Liver (tissue), 9 donors: ENCODE measurements around the gene MAT2A. TPM values are rescaled to one million over a fixed set of nuclear protein-coding genes. Genes with fewer than 3 reads are reported as not detected.
A peak's percentile ranks its signal among the peaks of the same experiment; 100 is the strongest.

Source experiments
- DNase-seq: peaks from one replicate; pipeline ENCODE4 v3.0.0-alpha.2; 2017; ENCODE audit warnings: low spot score
- H3K27ac ChIP-seq, 2 donors: one replicate each; pipeline ENCODE4 v1.7.0; 2013; ENCODE audit warnings: inconsistent platforms in 2 of 2, low read length in 2 of 2, control low read depth in 1 of 2, low read depth in 1 of 2, mild to moderate bottlenecking in 1 of 2
- H3K27me3 ChIP-seq, 4 donors: one replicate each; pipeline versions ENCODE4 v1.6.1 to v1.7.0; 2013; ENCODE audit warnings: low read length in 3 of 4, inconsistent platforms in 1 of 4, mild to moderate bottlenecking in 1 of 4, moderate library complexity in 1 of 4; ENCODE audit not compliant: control insufficient read depth in 4 of 4, insufficient read depth in 4 of 4
- H3K36me3 ChIP-seq, 4 donors: one replicate each; pipeline versions ENCODE4 v1.6.1 to v1.7.0; 2013; ENCODE audit warnings: low read length in 3 of 4, mild to moderate bottlenecking in 3 of 4, low read depth in 1 of 4, moderate library complexity in 1 of 4; ENCODE audit not compliant: control insufficient read depth in 4 of 4, insufficient read depth in 3 of 4
- H3K4me1 ChIP-seq, 4 donors: one replicate each; pipeline versions ENCODE4 v1.6.1 to v1.7.0; 2013; ENCODE audit warnings: low read length in 3 of 4, mild to moderate bottlenecking in 3 of 4, moderate library complexity in 1 of 4; ENCODE audit not compliant: control insufficient read depth in 4 of 4, insufficient read depth in 4 of 4
- H3K4me3 ChIP-seq, 3 donors: one replicate each; pipeline versions ENCODE4 v1.6.1 to v1.7.0; 2013; ENCODE audit warnings: low read length in 3 of 3, control low read depth in 1 of 3, low read depth in 1 of 3, mild to moderate bottlenecking in 1 of 3
- H3K9ac ChIP-seq, 2 donors: one replicate each; pipeline ENCODE4 v1.7.0; 2013; ENCODE audit warnings: low read length in 2 of 2, mild to moderate bottlenecking in 2 of 2, moderate library complexity in 2 of 2, control low read depth in 1 of 2, low read depth in 1 of 2
- H3K9me3 ChIP-seq, 4 donors: one replicate each; pipeline versions ENCODE4 v1.6.1 to v1.7.0; 2013; ENCODE audit warnings: low read length in 3 of 4; ENCODE audit not compliant: control insufficient read depth in 4 of 4
- EGR1 ChIP-seq, 2 donors: IDR thresholded peaks; 2 replicates each; pipeline ENCODE4 v1.6.1; 2016 to 2018; ENCODE audit warnings: antibody characterized with exemption in 2 of 2, low read depth in 2 of 2
- FOXA1 ChIP-seq: IDR thresholded peaks from 2 replicates; pipeline ENCODE4 v1.6.1; 2016; ENCODE audit warnings: antibody characterized with exemption
- FOXA2 ChIP-seq: IDR thresholded peaks from 2 replicates; pipeline ENCODE4 v1.6.1; 2016; ENCODE audit warnings: antibody characterized with exemption
- GABPA ChIP-seq, 2 donors: IDR thresholded peaks in 1 of 2; conservative IDR thresholded peaks in 1 of 2; 2 replicates each; pipeline ENCODE4 v1.6.1; 2016; ENCODE audit warnings: antibody characterized with exemption in 2 of 2, mild to moderate bottlenecking in 1 of 2, moderate library complexity in 1 of 2
- HNF4A ChIP-seq, 2 donors: conservative IDR thresholded peaks; 2 replicates each; pipeline ENCODE4 v1.6.1; 2016; ENCODE audit warnings: antibody characterized with exemption in 2 of 2, mild to moderate bottlenecking in 2 of 2
- HNF4G ChIP-seq: IDR thresholded peaks from 2 replicates; pipeline ENCODE4 v1.6.1; 2016; ENCODE audit warnings: antibody characterized with exemption
- JUND ChIP-seq, 2 donors: IDR thresholded peaks; 2 replicates each; pipeline ENCODE4 v1.6.1; 2016; ENCODE audit warnings: antibody characterized with exemption in 2 of 2
- RXRA ChIP-seq, 2 donors: IDR thresholded peaks; 2 replicates each; pipeline ENCODE4 v1.6.1; 2017 to 2018; ENCODE audit warnings: antibody characterized with exemption in 2 of 2, mild to moderate bottlenecking in 1 of 2
- SP1 ChIP-seq: IDR thresholded peaks from 2 replicates; pipeline ENCODE4 v1.6.1; 2018; ENCODE audit warnings: antibody characterized with exemption, mild to moderate bottlenecking
- TAF1 ChIP-seq: conservative IDR thresholded peaks from 2 replicates; pipeline ENCODE4 v1.6.1; 2016; ENCODE audit warnings: antibody characterized with exemption, mild to moderate bottlenecking
- YY1 ChIP-seq: IDR thresholded peaks from 2 replicates; pipeline ENCODE4 v1.6.1; 2016; ENCODE audit warnings: antibody characterized with exemption, mild to moderate bottlenecking
- WGBS: extraction: QIAGEN DNeasy Blood & Tissue Kit; methylation state at CpG from one replicate; pipeline ENCODE4 v1.1.7; 2013; 5-methylcytosine and 5-hydroxymethylcytosine counted together
- polyA plus RNA-seq, 2 donors: library from polyadenylated mRNA; stranded (reverse) in 1 of 2; unstranded in 1 of 2; fragments of 200-250 nt in 1 of 2; fragments of >200 nt in 1 of 2; fragmentation: Nextera tagmentation in 1 of 2; extraction: Ambion mirVana in 1 of 2; gene quantifications; one replicate each; pipeline versions ENCODE4 v1.2.1 to v1.2.3, GENCODE V29; 2013 to 2015
- total RNA-seq, 2 donors: library from RNA; depleted of rRNA; stranded (reverse); fragments of >200 nt; gene quantifications; one replicate each; pipeline ENCODE4 v1.2.3, GENCODE V29; 2014
- TF ChIP-seq, protein P1 (sequence below): IDR thresholded peaks from 2 replicates; pipeline ENCODE4 v1.6.1; 2016; ENCODE audit warnings: antibody characterized with exemption, mild to moderate bottlenecking
- TF ChIP-seq, protein P2 (sequence below): IDR thresholded peaks from 2 replicates; pipeline ENCODE4 v1.6.1; 2016; ENCODE audit warnings: antibody characterized with exemption
- TF ChIP-seq, protein P3 (sequence below): IDR thresholded peaks from 2 replicates; pipeline ENCODE4 v1.6.1; 2016; ENCODE audit warnings: antibody characterized with exemption
- TF ChIP-seq, protein P4 (sequence below): fragments of 150-350 bp; IDR thresholded peaks from 2 replicates; pipeline ENCODE4 v1.5.1; 2017; ENCODE audit warnings: improper control_type of control experiment, low read depth, low read length; ENCODE audit not compliant: missing input control
- donor health status: healthy.
- donor health status: healthy.
- donor health status: healthy.
- donor health status: healthy.
- donor health status: healthy.

The MAT2A gene
- total and polyA plus RNA-seq, 4 donors: 48.3 to 104 (median 79.9) TPM

DNA sequence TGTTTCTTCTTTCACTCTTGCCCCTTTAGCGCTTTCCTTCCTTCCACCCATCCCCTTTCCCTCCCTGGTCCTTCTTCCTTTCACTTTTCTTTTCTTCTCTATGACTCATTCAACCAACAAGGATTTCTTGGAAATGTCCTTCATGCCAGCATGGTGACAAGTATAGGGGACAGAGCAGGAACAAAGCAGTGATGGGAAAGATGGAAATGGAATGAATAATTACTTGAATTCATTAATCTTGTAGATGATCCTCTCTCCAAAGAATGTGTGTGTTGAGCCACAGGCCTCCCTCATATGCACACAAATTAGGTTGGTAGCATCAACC lies 46.8 kb downstream of the MAT2A start:
- WGBS: 71% methylated on average over 1 of the region's 1 CpG
- Histone ChIP-seq H3K9ac (no peak overlapping the region), H3K36me3 (peaks cover 0 to 7% (median 2%) of the 10 kb centered on the region in 4 donors), H3K27ac (peak overlapping the region; percentile 85 to 89), H3K9me3 (no peaks in the 10 kb centered on the region), H3K27me3 (no peaks in the 10 kb centered on the region), H3K4me1 (peaks cover 12 to 46% (median 30%) of the 10 kb centered on the region in 4 donors), H3K4me3 (peak overlapping the region in 1 of 3 donors; percentile 14)
- TF ChIP-seq, protein P1, sequence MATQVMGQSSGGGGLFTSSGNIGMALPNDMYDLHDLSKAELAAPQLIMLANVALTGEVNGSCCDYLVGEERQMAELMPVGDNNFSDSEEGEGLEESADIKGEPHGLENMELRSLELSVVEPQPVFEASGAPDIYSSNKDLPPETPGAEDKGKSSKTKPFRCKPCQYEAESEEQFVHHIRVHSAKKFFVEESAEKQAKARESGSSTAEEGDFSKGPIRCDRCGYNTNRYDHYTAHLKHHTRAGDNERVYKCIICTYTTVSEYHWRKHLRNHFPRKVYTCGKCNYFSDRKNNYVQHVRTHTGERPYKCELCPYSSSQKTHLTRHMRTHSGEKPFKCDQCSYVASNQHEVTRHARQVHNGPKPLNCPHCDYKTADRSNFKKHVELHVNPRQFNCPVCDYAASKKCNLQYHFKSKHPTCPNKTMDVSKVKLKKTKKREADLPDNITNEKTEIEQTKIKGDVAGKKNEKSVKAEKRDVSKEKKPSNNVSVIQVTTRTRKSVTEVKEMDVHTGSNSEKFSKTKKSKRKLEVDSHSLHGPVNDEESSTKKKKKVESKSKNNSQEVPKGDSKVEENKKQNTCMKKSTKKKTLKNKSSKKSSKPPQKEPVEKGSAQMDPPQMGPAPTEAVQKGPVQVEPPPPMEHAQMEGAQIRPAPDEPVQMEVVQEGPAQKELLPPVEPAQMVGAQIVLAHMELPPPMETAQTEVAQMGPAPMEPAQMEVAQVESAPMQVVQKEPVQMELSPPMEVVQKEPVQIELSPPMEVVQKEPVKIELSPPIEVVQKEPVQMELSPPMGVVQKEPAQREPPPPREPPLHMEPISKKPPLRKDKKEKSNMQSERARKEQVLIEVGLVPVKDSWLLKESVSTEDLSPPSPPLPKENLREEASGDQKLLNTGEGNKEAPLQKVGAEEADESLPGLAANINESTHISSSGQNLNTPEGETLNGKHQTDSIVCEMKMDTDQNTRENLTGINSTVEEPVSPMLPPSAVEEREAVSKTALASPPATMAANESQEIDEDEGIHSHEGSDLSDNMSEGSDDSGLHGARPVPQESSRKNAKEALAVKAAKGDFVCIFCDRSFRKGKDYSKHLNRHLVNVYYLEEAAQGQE: no peak
- TF ChIP-seq SP1: no peak
- peak in 1 of 2 donors; percentile 57 for TF ChIP-seq JUND (IDR thresholded peaks at IDR 0.05)
- no peak for DNase-seq

DNA sequence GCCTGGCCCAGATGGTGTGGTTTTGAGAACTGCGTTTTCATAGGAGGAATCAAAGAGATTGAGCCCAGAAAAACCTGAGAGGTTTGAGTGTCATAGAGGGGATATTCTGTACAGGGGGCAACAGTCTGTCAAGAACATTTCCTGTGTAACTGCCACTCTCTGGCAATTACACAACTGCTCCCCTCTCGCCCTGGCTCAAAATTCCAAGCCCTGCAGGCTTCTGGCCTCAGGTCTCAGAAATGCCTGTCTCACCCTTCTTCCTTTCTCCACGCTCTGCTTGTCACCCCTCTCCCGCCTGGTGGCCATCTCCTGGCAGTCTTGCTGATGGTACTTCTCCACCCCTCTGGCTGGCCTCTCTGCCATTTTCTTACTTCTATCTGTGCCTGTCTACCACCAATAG lies 49.3 kb downstream of the MAT2A start:
- Histone ChIP-seq H3K9ac (no peak overlapping the region), H3K4me3 (no peak overlapping the region), H3K27ac (peak overlapping the region; percentile 32 to 74), H3K9me3 (no peaks in the 10 kb centered on the region), H3K4me1 (peaks cover 12 to 47% (median 32%) of the 10 kb centered on the region in 4 donors), H3K36me3 (no peaks in the 10 kb centered on the region), H3K27me3 (no peaks in the 10 kb centered on the region)
- WGBS: 69% methylated on average over 4 of the region's 4 CpGs
- TF ChIP-seq GABPA (IDR thresholded peaks at IDR 0.05 in 1 of 2, conservative IDR thresholded peaks at IDR 0.05 in 1 of 2) (no peak), HNF4G (no peak)
- TF ChIP-seq, protein P2, sequence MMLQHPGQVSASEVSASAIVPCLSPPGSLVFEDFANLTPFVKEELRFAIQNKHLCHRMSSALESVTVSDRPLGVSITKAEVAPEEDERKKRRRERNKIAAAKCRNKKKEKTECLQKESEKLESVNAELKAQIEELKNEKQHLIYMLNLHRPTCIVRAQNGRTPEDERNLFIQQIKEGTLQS: no peak
- TF ChIP-seq, protein P3, sequence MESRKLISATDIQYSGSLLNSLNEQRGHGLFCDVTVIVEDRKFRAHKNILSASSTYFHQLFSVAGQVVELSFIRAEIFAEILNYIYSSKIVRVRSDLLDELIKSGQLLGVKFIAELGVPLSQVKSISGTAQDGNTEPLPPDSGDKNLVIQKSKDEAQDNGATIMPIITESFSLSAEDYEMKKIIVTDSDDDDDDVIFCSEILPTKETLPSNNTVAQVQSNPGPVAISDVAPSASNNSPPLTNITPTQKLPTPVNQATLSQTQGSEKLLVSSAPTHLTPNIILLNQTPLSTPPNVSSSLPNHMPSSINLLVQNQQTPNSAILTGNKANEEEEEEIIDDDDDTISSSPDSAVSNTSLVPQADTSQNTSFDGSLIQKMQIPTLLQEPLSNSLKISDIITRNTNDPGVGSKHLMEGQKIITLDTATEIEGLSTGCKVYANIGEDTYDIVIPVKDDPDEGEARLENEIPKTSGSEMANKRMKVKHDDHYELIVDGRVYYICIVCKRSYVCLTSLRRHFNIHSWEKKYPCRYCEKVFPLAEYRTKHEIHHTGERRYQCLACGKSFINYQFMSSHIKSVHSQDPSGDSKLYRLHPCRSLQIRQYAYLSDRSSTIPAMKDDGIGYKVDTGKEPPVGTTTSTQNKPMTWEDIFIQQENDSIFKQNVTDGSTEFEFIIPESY: no peak
- DNase-seq: no peak

DNA sequence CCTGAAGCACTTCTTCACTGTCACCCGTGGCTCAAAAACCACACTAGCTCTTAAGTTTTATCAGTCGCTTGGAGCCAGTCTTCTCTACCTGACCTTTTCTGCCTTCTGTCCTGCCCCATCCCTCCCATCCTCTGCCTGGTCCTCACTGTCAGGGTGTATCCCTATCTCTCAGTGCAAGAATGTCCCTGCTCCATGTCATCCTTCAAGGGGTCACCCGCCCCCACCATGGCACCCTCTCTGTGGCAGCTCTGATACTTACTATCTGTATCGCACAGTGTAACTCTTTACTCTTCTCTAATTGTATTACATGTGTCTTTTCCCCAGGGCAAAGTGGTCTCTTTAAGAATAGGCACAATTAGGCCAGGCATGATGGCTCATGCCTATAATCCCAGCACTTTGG lies 49.7 kb downstream of the MAT2A start:
- Histone ChIP-seq H3K4me1 (peaks cover 12 to 43% (median 30%) of the 10 kb centered on the region in 4 donors), H3K4me3 (no peak overlapping the region), H3K27me3 (no peaks in the 10 kb centered on the region), H3K27ac (peak overlapping the region; percentile 32 to 74), H3K36me3 (no peaks in the 10 kb centered on the region), H3K9me3 (no peaks in the 10 kb centered on the region), H3K9ac (no peak overlapping the region)
- DNase-seq: no peak
- 82% methylated on average over 4 of the region's 4 CpGs for WGBS
- TF ChIP-seq JUND (IDR thresholded peaks at IDR 0.05): no peak
- TF ChIP-seq SP1: no peak
- no peak for TF ChIP-seq GABPA (IDR thresholded peaks at IDR 0.05 in 1 of 2, conservative IDR thresholded peaks at IDR 0.05 in 1 of 2)
- TF ChIP-seq, protein P2: no peak
- no peak for TF ChIP-seq FOXA2
- no peak for TF ChIP-seq HNF4G
- TF ChIP-seq, protein P3: no peak
- no peak for TF ChIP-seq FOXA1
- TF ChIP-seq EGR1 (IDR thresholded peaks at IDR 0.05; ENCODE audit: low read depth in 2 of 2): no peak
- TF ChIP-seq TAF1: no peak
- no peak for TF ChIP-seq RXRA (IDR thresholded peaks at IDR 0.05)
- TF ChIP-seq, protein P4, sequence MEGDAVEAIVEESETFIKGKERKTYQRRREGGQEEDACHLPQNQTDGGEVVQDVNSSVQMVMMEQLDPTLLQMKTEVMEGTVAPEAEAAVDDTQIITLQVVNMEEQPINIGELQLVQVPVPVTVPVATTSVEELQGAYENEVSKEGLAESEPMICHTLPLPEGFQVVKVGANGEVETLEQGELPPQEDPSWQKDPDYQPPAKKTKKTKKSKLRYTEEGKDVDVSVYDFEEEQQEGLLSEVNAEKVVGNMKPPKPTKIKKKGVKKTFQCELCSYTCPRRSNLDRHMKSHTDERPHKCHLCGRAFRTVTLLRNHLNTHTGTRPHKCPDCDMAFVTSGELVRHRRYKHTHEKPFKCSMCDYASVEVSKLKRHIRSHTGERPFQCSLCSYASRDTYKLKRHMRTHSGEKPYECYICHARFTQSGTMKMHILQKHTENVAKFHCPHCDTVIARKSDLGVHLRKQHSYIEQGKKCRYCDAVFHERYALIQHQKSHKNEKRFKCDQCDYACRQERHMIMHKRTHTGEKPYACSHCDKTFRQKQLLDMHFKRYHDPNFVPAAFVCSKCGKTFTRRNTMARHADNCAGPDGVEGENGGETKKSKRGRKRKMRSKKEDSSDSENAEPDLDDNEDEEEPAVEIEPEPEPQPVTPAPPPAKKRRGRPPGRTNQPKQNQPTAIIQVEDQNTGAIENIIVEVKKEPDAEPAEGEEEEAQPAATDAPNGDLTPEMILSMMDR: no peak
- no peak for TF ChIP-seq YY1
- TF ChIP-seq HNF4A (conservative IDR thresholded peaks at IDR 0.05): no peak
